GOT3 (cell line): ENCODE results near the gene CLDN5.

Experiments
- DNase-seq: peaks from one replicate; lab custom pipeline; 2025; ENCODE audit warnings: mixed read lengths; lab: John Stamatoyannopoulos, UW

The CLDN5 gene

GRCh38 chr22:19503869-19504268, 20.3 kb downstream of the CLDN5 start:
- DNase-seq: no peak

- DNase-seq: no peak
These were observed 20.8 kb downstream of the CLDN5 start for GRCh38 chr22:19503367-19503766.

GRCh38 chr22:19501897-19502447, 22.2 kb downstream of the CLDN5 start:
- DNase-seq: no peak

GRCh38 chr22:19499880-19500242, 24.3 kb downstream of the CLDN5 start:
- DNase-seq: no peak

- no peak for DNase-seq
These were observed 24.9 kb downstream of the CLDN5 start for GRCh38 chr22:19499236-19499879.

GRCh38 chr22:19498866-19499190, 25.4 kb downstream of the CLDN5 start:
- DNase-seq: no peak

GRCh38 chr22:19498154-19498865, 25.9 kb downstream of the CLDN5 start:
- DNase-seq: no peak

GRCh38 chr22:19497245-19497644, 27.0 kb downstream of the CLDN5 start:
- no peak for DNase-seq

GRCh38 chr22:19496324-19496630, 27.9 kb downstream of the CLDN5 start:
- DNase-seq: no peak

GRCh38 chr22:19495562-19496323, 28.5 kb downstream of the CLDN5 start:
- no peak for DNase-seq

- no peak for DNase-seq
These were observed 29.5 kb downstream of the CLDN5 start for GRCh38 chr22:19494676-19495173.

GRCh38 chr22:19494001-19494560, 30.1 kb downstream of the CLDN5 start:
- DNase-seq: no peak

- DNase-seq: no peak
These were observed 31.6 kb downstream of the CLDN5 start for GRCh38 chr22:19492504-19493174.

- DNase-seq: no peak
These were observed 33.5 kb downstream of the CLDN5 start for GRCh38 chr22:19490628-19491230.

GRCh38 chr22:19488884-19489843, 35.0 kb downstream of the CLDN5 start:
- DNase-seq: no peak

- DNase-seq: no peak
These were observed 35.9 kb downstream of the CLDN5 start for GRCh38 chr22:19488285-19488684.

GRCh38 chr22:19483481-19484244, 40.5 kb downstream of the CLDN5 start:
- no peak for DNase-seq

GRCh38 chr22:19482297-19482696, 41.9 kb downstream of the CLDN5 start:
- DNase-seq: no peak

- no peak for DNase-seq
These were observed 43.4 kb downstream of the CLDN5 start for GRCh38 chr22:19480789-19481188.

GRCh38 chr22:19480173-19480568, 44.0 kb downstream of the CLDN5 start:
- no peak for DNase-seq
